WTC11 (cell line): ENCODE data around the gene SULF2. TPM values are rescaled to one million over a fixed set of nuclear protein-coding genes. Genes with fewer than 3 reads are reported as not detected.

Experiments
- ATAC-seq: fragments of 200-7000 bp; cut with Tn5 transposase; 2 replicates; pipeline ENCODE4 v1.10.0; 2021; ENCODE audit warnings: mild to moderate bottlenecking, moderate library complexity
- CTCF ChIA-PET: fragments of 300-600 bp; sonication (Branson Sonifier 250); formaldehyde crosslinking; loops from one replicate; lab custom pipeline; 2021; ENCODE audit warnings: antibody characterized with exemption; lab: Charles Lee
- POLR2A ChIA-PET: fragments of 350-600 bp; sonication (Branson Sonifier 250); formaldehyde crosslinking; loops from one replicate; lab custom pipeline; 2021; ENCODE audit warnings: antibody characterized with exemption; lab: Charles Lee
- DNase-seq: peaks from one replicate; pipeline ENCODE4 v3.0.0; 2021; ENCODE audit warnings: low spot score
- H3K27ac Mint-ChIP-seq: 2 replicates; pipeline ENCODE4 v1.8.0; 2021; ENCODE audit warnings: mixed read lengths
- H3K27me3 Mint-ChIP-seq: 2 replicates; pipeline ENCODE4 v1.8.0; 2021; ENCODE audit warnings: low read depth, mild to moderate bottlenecking, moderate library complexity, mixed read lengths
- H3K36me3 Mint-ChIP-seq: 2 replicates; pipeline ENCODE4 v1.8.0; 2021; ENCODE audit warnings: mixed read lengths
- H3K4me1 Mint-ChIP-seq: 2 replicates; pipeline ENCODE4 v1.8.0; 2022; ENCODE audit warnings: mixed read lengths
- H3K4me3 Mint-ChIP-seq: 2 replicates; pipeline ENCODE4 v1.8.0; 2021; ENCODE audit warnings: mild to moderate bottlenecking, moderate library complexity, mixed read lengths
- H3K9me3 Mint-ChIP-seq: 2 replicates; pipeline ENCODE4 v1.8.0; 2021; ENCODE audit warnings: mixed read lengths
- ATF1 ChIP-seq: sonication (generic); formaldehyde crosslinking; IDR thresholded peaks from 2 replicates; pipeline ENCODE4 v1.8.1; 2023; ENCODE audit warnings: mild to moderate bottlenecking, moderate library complexity, missing genetic modification reagents
- CTCF ChIP-seq: fragments of 200-600 bp; IDR thresholded peaks from 2 replicates; pipeline ENCODE4 v1.8.0; 2022; ENCODE audit warnings: antibody characterized with exemption
- E2F1 ChIP-seq: sonication (generic); formaldehyde crosslinking; IDR thresholded peaks from 2 replicates; pipeline ENCODE4 v1.8.0; 2022; ENCODE audit warnings: mild to moderate bottlenecking, missing genetic modification reagents
- E2F5 ChIP-seq: sonication (generic); formaldehyde crosslinking; IDR thresholded peaks from 2 replicates; pipeline ENCODE4 v1.8.1; 2022; ENCODE audit warnings: mild to moderate bottlenecking, moderate library complexity, missing genetic modification reagents
- ELF4 ChIP-seq: sonication (generic); formaldehyde crosslinking; IDR thresholded peaks from 2 replicates; pipeline ENCODE4 v1.8.1; 2022; ENCODE audit warnings: low read depth, mild to moderate bottlenecking, moderate library complexity, missing genetic modification reagents
- EMX1 ChIP-seq: fragments of 250-450 bp; sonication (Bioruptor Pico); IDR thresholded peaks from 2 replicates; pipeline ENCODE4 v1.8.0; 2021; ENCODE audit warnings: mild to moderate bottlenecking
- IRF2 ChIP-seq: sonication (generic); formaldehyde crosslinking; IDR thresholded peaks from 2 replicates; pipeline ENCODE4 v1.8.0; 2022; ENCODE audit warnings: low read depth, missing genetic modification reagents, borderline replicate concordance
- JAZF1 ChIP-seq: fragments of 250-450 bp; sonication (Bioruptor Pico); IDR thresholded peaks from 2 replicates; pipeline ENCODE4 v1.9.0; 2021; ENCODE audit warnings: moderate library complexity, mild to moderate bottlenecking, inconsistent platforms
- KAT7 ChIP-seq: sonication (generic); formaldehyde crosslinking; IDR thresholded peaks from 2 replicates; pipeline ENCODE4 v1.8.1; 2023; ENCODE audit warnings: missing genetic modification reagents, mild to moderate bottlenecking, borderline replicate concordance
- NFATC4 ChIP-seq: fragments of 250-450 bp; sonication (Bioruptor Pico); IDR thresholded peaks from 2 replicates; pipeline ENCODE4 v1.9.0; 2021; ENCODE audit warnings: mild to moderate bottlenecking
- NFYB ChIP-seq: sonication (generic); formaldehyde crosslinking; conservative IDR thresholded peaks from 2 replicates; pipeline ENCODE4 v1.8.0; 2022; ENCODE audit warnings: low read depth, missing genetic modification reagents
- PRRX2 ChIP-seq: fragments of 250-450 bp; sonication (Bioruptor Pico); IDR thresholded peaks from 2 replicates; pipeline ENCODE4 v1.8.0; 2021; ENCODE audit warnings: mild to moderate bottlenecking
- SMAD3 ChIP-seq: sonication (generic); formaldehyde crosslinking; IDR thresholded peaks from 2 replicates; pipeline ENCODE4 v1.8.0; 2022; ENCODE audit warnings: missing genetic modification reagents, mild to moderate bottlenecking, borderline replicate concordance
- ZNF138 ChIP-seq: sonication (generic); formaldehyde crosslinking; conservative IDR thresholded peaks from 2 replicates; pipeline ENCODE4 v1.8.1; 2022; ENCODE audit warnings: mild to moderate bottlenecking, moderate library complexity, missing genetic modification reagents
- ZNF219 ChIP-seq: sonication (generic); formaldehyde crosslinking; IDR thresholded peaks from 2 replicates; pipeline ENCODE4 v1.8.0; 2023; ENCODE audit warnings: missing genetic modification reagents, mild to moderate bottlenecking, borderline replicate concordance
- ZNF263 ChIP-seq: sonication (generic); formaldehyde crosslinking; IDR thresholded peaks from 2 replicates; pipeline ENCODE4 v1.8.1; 2022; ENCODE audit warnings: low read depth, mild to moderate bottlenecking, moderate library complexity, missing genetic modification reagents
- ZNF281 ChIP-seq: sonication (generic); formaldehyde crosslinking; IDR thresholded peaks from 2 replicates; pipeline ENCODE4 v1.8.0; 2023; ENCODE audit warnings: mild to moderate bottlenecking, missing genetic modification reagents
- ZNF317 ChIP-seq: sonication (generic); formaldehyde crosslinking; IDR thresholded peaks from 2 replicates; pipeline ENCODE4 v1.8.1; 2023; ENCODE audit warnings: low read depth, mild to moderate bottlenecking, moderate library complexity, missing genetic modification reagents, borderline replicate concordance
- ZNF416 ChIP-seq: fragments of 250-450 bp; sonication (Bioruptor Pico); IDR thresholded peaks from 2 replicates; pipeline ENCODE4 v1.9.0; 2021; ENCODE audit warnings: mild to moderate bottlenecking, inconsistent platforms
- ZNF423 ChIP-seq: fragments of 250-450 bp; sonication (Bioruptor Pico); IDR thresholded peaks from 2 replicates; pipeline ENCODE4 v2.1.2; 2022; ENCODE audit warnings: mild to moderate bottlenecking, moderate library complexity
- ZNF532 ChIP-seq: fragments of 250-450 bp; sonication (Bioruptor Pico); IDR thresholded peaks from 2 replicates; pipeline ENCODE4 v1.9.0; 2021; ENCODE audit warnings: mild to moderate bottlenecking, borderline replicate concordance
- total RNA-seq: library from RNA; stranded (reverse); gene quantifications from 3 replicates; pipeline ENCODE4 v1.2.3, GENCODE V29; 2021
- TF ChIP-seq, protein P1 (sequence below): fragments of 250-450 bp; sonication (Bioruptor Pico); IDR thresholded peaks from 2 replicates; pipeline ENCODE4 v1.9.0; 2021; ENCODE audit warnings: mild to moderate bottlenecking
- TF ChIP-seq, protein P2 (sequence below): sonication (generic); formaldehyde crosslinking; IDR thresholded peaks from 2 replicates; pipeline ENCODE4 v1.8.1; 2023; ENCODE audit warnings: mild to moderate bottlenecking, missing genetic modification reagents
- TF ChIP-seq, protein P3 (sequence below): sonication (generic); formaldehyde crosslinking; IDR thresholded peaks from 2 replicates; pipeline ENCODE4 v1.8.1; 2022; ENCODE audit warnings: mild to moderate bottlenecking, missing genetic modification reagents, moderate library complexity, borderline replicate concordance

The SULF2 gene
- total RNA-seq, 1 experiment from 2014 or later, result 36.0 TPM

DNA sequence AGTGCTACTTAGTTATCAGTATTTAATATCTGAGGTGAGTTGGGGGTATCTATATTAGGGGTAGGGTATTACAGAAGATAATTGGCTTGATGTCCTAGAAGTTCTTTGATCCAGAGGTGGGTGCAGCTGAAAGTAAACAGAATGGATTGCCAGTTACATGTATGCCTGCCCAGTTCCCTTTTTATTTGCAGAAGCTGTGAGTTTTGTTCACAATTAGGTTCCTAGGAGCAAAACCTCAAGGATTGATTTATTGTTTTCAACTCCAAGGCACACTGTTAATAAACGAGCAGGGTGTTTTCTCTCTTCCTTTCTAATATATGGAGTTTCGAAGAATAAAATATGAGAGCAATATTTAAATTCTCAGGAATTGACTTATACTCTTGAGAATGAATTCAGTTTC lies 129.0 kb downstream of the SULF2 start (continued):
- TF ChIP-seq ZNF532 (no peak), KAT7 (CRISPR knock-in tag) (no peak), NFYB (CRISPR knock-in tag) (no peak), JAZF1 (no peak), NFATC4 (no peak), ZNF138 (CRISPR knock-in tag) (no peak), ZNF219 (CRISPR knock-in tag) (no peak), EMX1 (CRISPR knock-in tag) (no peak), CTCF (no peak)

DNA sequence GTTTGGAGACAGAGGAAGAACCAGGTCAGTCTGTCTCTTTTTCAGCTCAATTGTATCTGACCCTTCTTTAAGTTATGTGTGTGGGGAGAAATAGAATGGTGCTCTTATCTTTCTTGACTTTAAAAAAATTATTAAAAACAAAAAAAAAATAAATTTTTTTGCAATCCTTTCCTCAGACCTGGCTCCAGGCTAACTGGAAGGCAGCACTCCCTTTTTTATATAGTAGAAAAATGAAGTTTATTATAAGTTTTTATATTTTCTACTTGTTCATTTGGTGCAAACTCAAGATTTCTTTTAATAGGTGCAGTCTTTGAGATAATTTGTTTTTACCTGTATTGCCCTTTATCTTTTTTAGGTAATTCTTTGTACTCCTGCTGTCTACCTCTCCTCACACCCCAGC lies 129.6 kb downstream of the SULF2 start:
- TF ChIP-seq ZNF281, result no peak
- TF ChIP-seq ZNF416 (CRISPR knock-in tag), result no peak
- no peak for TF ChIP-seq E2F1 (CRISPR knock-in tag)
- TF ChIP-seq, protein P1, sequence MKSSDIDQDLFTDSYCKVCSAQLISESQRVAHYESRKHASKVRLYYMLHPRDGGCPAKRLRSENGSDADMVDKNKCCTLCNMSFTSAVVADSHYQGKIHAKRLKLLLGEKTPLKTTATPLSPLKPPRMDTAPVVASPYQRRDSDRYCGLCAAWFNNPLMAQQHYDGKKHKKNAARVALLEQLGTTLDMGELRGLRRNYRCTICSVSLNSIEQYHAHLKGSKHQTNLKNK (CRISPR knock-in tag), result no peak
- TF ChIP-seq, protein P2, sequence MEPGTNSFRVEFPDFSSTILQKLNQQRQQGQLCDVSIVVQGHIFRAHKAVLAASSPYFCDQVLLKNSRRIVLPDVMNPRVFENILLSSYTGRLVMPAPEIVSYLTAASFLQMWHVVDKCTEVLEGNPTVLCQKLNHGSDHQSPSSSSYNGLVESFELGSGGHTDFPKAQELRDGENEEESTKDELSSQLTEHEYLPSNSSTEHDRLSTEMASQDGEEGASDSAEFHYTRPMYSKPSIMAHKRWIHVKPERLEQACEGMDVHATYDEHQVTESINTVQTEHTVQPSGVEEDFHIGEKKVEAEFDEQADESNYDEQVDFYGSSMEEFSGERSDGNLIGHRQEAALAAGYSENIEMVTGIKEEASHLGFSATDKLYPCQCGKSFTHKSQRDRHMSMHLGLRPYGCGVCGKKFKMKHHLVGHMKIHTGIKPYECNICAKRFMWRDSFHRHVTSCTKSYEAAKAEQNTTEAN, result no peak
- no peak for TF ChIP-seq PRRX2 (CRISPR knock-in tag)
- no peak for TF ChIP-seq ZNF138 (CRISPR knock-in tag)
- TF ChIP-seq E2F5 (CRISPR knock-in tag), result no peak
- TF ChIP-seq, protein P3, sequence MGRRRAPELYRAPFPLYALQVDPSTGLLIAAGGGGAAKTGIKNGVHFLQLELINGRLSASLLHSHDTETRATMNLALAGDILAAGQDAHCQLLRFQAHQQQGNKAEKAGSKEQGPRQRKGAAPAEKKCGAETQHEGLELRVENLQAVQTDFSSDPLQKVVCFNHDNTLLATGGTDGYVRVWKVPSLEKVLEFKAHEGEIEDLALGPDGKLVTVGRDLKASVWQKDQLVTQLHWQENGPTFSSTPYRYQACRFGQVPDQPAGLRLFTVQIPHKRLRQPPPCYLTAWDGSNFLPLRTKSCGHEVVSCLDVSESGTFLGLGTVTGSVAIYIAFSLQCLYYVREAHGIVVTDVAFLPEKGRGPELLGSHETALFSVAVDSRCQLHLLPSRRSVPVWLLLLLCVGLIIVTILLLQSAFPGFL, result no peak
- TF ChIP-seq ZNF263 (CRISPR knock-in tag), result no peak
- no peak for TF ChIP-seq IRF2
- no peak for TF ChIP-seq SMAD3
- TF ChIP-seq ZNF317 (CRISPR knock-in tag), result no peak
- TF ChIP-seq ZNF423 (CRISPR knock-in tag), result no peak
- no peak for TF ChIP-seq ELF4 (CRISPR knock-in tag)
- no peak for TF ChIP-seq ATF1 (CRISPR knock-in tag)
- TF ChIP-seq ZNF219 (CRISPR knock-in tag), result no peak
- H3K36me3 Mint-ChIP-seq, result peaks cover 26% of the 10 kb centered on the region
- H3K27ac Mint-ChIP-seq, result no peak overlapping the region
- no peak for ATAC-seq
- no peak for DNase-seq
- no peaks in the 10 kb centered on the region for H3K9me3 Mint-ChIP-seq
- no peaks in the 10 kb centered on the region for H3K27me3 Mint-ChIP-seq
- no peak overlapping the region for H3K4me3 Mint-ChIP-seq
- CTCF ChIA-PET, result interaction anchor here (2.7 kb wide), 1 partner anchor 8 kb away, joined by 24 read pairs; no protein-coding TSS in a partner anchor
- peaks cover 41% of the 10 kb centered on the region for H3K4me1 Mint-ChIP-seq
- POLR2A ChIA-PET, result no interaction called here
